Retina (tissue), 1 donor: ENCODE results near the gene REPIN1.
A peak's percentile ranks its signal among the peaks of the same experiment; 100 is the strongest.

Experiments
- DNase-seq: peaks from one replicate; pipeline ENCODE4 v3.0.0-alpha.2; 2016

Gene REPIN1

GRCh38 chr7:150408393-150409299 is 40.0 kb downstream of the REPIN1 start:
- DNase-seq = no peak

- no peak for DNase-seq
Observed at GRCh38 chr7:150409300-150410030, 40.8 kb downstream of the REPIN1 start.

GRCh38 chr7:150410131-150410530 is 41.5 kb downstream of the REPIN1 start:
- DNase-seq = no peak

- DNase-seq = no peak
Observed at GRCh38 chr7:150410680-150411346, 42.2 kb downstream of the REPIN1 start.

- DNase-seq = no peak
Observed at GRCh38 chr7:150411606-150412005, 43.0 kb downstream of the REPIN1 start.

GRCh38 chr7:150412016-150412415 is 43.4 kb downstream of the REPIN1 start:
- no peak for DNase-seq

- no peak for DNase-seq
Observed at GRCh38 chr7:150412518-150413488, 44.2 kb downstream of the REPIN1 start.

GRCh38 chr7:150413640-150414081 is 45.0 kb downstream of the REPIN1 start:
- DNase-seq = no peak

GRCh38 chr7:150415161-150416153 is 46.8 kb downstream of the REPIN1 start:
- peak; percentile 28 for DNase-seq

GRCh38 chr7:150417239-150417638 is 48.6 kb downstream of the REPIN1 start:
- DNase-seq = no peak

- no peak for DNase-seq
Observed at GRCh38 chr7:150417863-150418262, 49.2 kb downstream of the REPIN1 start.

- DNase-seq = no peak
Observed at GRCh38 chr7:150420242-150420641, 51.6 kb downstream of the REPIN1 start.

- peak; percentile 87 for DNase-seq
Observed at GRCh38 chr7:150420987-150421674, 52.5 kb downstream of the REPIN1 start.

GRCh38 chr7:150421831-150422230 is 53.2 kb downstream of the REPIN1 start:
- DNase-seq = no peak
